Ishikawa (cell line): ENCODE results near the gene COL27A1.

Experiments
- CEBPB ChIP-seq: IDR thresholded peaks from 2 replicates; pipeline ENCODE4 v1.6.1; 2012
- CREB1 ChIP-seq: IDR thresholded peaks from 2 replicates; pipeline ENCODE4 v1.6.1; 2012; ENCODE audit warnings: low read depth
- EP300 ChIP-seq: IDR thresholded peaks from 2 replicates; pipeline ENCODE4 v1.6.1; 2012; ENCODE audit warnings: borderline replicate concordance
- FOXM1 ChIP-seq: IDR thresholded peaks from 2 replicates; pipeline ENCODE4 v1.6.1; 2012; ENCODE audit warnings: low read depth, borderline replicate concordance
- NFIC ChIP-seq: IDR thresholded peaks from 2 replicates; pipeline ENCODE4 v1.6.1; 2012
- REST ChIP-seq: IDR thresholded peaks from 2 replicates; pipeline ENCODE4 v1.6.1; 2012; ENCODE audit warnings: low read depth, mild to moderate bottlenecking
- TAF1 ChIP-seq: IDR thresholded peaks from 2 replicates; pipeline ENCODE4 v1.6.1; 2012; ENCODE audit warnings: low read depth, mild to moderate bottlenecking
- USF1 ChIP-seq: IDR thresholded peaks from 2 replicates; pipeline ENCODE4 v1.6.1; 2012
- YY1 ChIP-seq: IDR thresholded peaks from 2 replicates; pipeline ENCODE4 v1.6.1; 2012; ENCODE audit warnings: low read depth
- ZBTB7A ChIP-seq: IDR thresholded peaks from 2 replicates; pipeline ENCODE4 v1.6.1; 2012; ENCODE audit warnings: low read depth
- TF ChIP-seq, protein P1 (sequence below): IDR thresholded peaks from 2 replicates; pipeline ENCODE4 v1.6.1; 2012

GRCh38 chr9:114158482-114159130, 3.3 kb downstream of the COL27A1 start:
- TF ChIP-seq FOXM1, result no peak
- TF ChIP-seq, protein P1, sequence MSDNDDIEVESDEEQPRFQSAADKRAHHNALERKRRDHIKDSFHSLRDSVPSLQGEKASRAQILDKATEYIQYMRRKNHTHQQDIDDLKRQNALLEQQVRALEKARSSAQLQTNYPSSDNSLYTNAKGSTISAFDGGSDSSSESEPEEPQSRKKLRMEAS, result no peak
- no peak for TF ChIP-seq ZBTB7A
- no peak for TF ChIP-seq TAF1
- no peak for TF ChIP-seq EP300
- no peak for TF ChIP-seq REST
- no peak for TF ChIP-seq YY1
- TF ChIP-seq CREB1, result no peak
- TF ChIP-seq USF1, result no peak
- no peak for TF ChIP-seq CEBPB
- no peak for TF ChIP-seq NFIC
